HT1080 (cell line): ENCODE measurements around the gene TUBA3E. TPM values are rescaled to one million over a fixed set of nuclear protein-coding genes. Genes with fewer than 3 reads are reported as not detected.
A peak's percentile ranks its signal among the peaks of the same experiment; 100 is the strongest.
"Not testable (repeated sequence)": the region's sequence is repeated elsewhere in the genome, so short reads cannot be mapped to it uniquely, and the experiment has no call there.

ENCODE experiments used
- DNase-seq: peaks from one replicate; pipeline ENCODE4 v3.0.0-alpha.2; 2015; ENCODE audit warnings: low read depth
- total RNA-seq: library from RNA; depleted of rRNA; stranded (reverse); fragments of >200 nt; shearing (Covaris generic); gene quantifications from 2 replicates; pipeline ENCODE4 v1.2.3, GENCODE V29; 2014; rRNA removed

Gene TUBA3E
- total RNA-seq, 1 experiment from 2014 or later, result 14.6 TPM

- peak; percentile 32 for DNase-seq
Observed at GRCh38 chr2:130145006-130145414, 53.2 kb downstream of the TUBA3E start, which contains the start of gene CCDC74B. TSS of gene CCDC74B (minus strand) at chr2:130145112. CDS start at chr2:130144996, 116 bp downstream.

DNA sequence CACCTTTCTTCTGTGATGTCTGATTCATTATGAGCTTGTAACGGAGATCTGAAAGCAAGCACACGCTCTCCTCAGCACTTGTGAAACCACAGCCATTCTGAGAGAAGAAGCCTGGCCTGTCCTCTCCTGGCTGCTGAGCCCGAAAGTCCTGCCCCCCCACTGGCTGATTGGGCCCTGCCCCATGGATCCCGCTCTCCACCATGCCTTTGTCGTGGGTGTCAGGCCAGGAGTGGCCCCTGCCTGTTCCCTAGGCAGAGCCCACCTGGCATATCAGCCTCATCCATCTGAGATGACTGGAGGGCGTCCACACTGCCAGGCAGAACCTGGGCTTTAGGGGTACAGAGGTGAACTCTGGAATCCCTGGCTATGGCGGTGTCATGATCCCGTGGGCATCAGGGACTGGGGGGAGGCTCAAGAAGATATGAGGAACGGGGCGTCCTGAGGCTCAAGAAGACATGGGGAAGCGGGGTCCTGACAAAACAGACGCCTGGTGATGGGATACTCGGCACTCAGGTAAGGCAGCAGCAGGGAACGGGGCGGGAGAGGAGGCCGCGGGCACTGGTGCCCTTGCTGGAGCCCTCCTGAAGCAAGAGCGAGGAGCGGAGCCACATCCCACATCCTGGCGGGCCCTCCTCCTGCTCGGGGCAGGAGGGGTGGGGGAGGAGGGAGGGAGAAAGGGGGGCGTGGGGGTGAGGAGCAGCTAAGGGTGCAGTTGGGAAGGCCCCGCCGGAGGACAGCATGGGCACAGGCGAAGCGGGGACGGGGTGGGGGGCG, 54.8 kb downstream of the TUBA3E start:
- not testable (repeated sequence) for DNase-seq

- not testable (repeated sequence) for DNase-seq
Observed at GRCh38 chr2:130142396-130143265, 55.6 kb downstream of the TUBA3E start.

Other genes starting within 250 kb of the TUBA3E start
- not detected in 2 replicates for gene RAB6C, start 218.8 kb downstream of the TUBA3E start, total RNA-seq
- 5.3 and 7.7 TPM in 2 replicates for gene POTEF, start 69.2 kb downstream of the TUBA3E start, total RNA-seq
- 0.85 and 1.2 TPM in 2 replicates for gene CCDC74B, start 53.3 kb downstream of the TUBA3E start, total RNA-seq
- gene SMPD4, start 16.8 kb downstream of the TUBA3E start, total RNA-seq, result 44.8 and 50.6 TPM in 2 replicates
- gene MZT2B, start 16.2 kb downstream of the TUBA3E start, total RNA-seq, result 245 and 400 TPM in 2 replicates
- gene IMP4, start 144.5 kb upstream of the TUBA3E start, total RNA-seq, result 213 and 223 TPM in 2 replicates
- 13.5 and 20.3 TPM in 2 replicates for gene PTPN18, start 157.6 kb upstream of the TUBA3E start, total RNA-seq